Body of pancreas (tissue), 4 donors: ENCODE data around the gene OLFML1. TPM values are rescaled to one million over a fixed set of nuclear protein-coding genes. Genes with fewer than 3 reads are reported as not detected.

ENCODE experiments used
- ATAC-seq: fragments of 150-250 bp; one replicate; pipeline ENCODE4 v1.9.1; 2016
- DNase-seq, 4 donors: peaks; one replicate each; pipeline ENCODE4 v3.0.0-alpha.2; 2019
- H3K27ac ChIP-seq, 4 donors: fragments of 200-600 bp; sonication (generic); 1 replicate in 3 of 4; 2 replicates in 1 of 4; pipeline versions ENCODE4 v1.5.1 to v1.6.1; 2016 to 2019; ENCODE audit warnings: mild to moderate bottlenecking in 1 of 4, mixed read lengths in 1 of 4, moderate library complexity in 1 of 4
- H3K27me3 ChIP-seq, 2 donors: fragments of 200-600 bp; sonication (generic); one replicate each; pipeline ENCODE4 v1.6.0; 2016; ENCODE audit warnings: mild to moderate bottlenecking in 1 of 2
- H3K36me3 ChIP-seq, 2 donors: fragments of 200-600 bp; sonication (generic); replicated peaks in 1 of 2; 2 replicates each; pipeline ENCODE4 v1.5.1; 2016; ENCODE audit warnings: low read depth in 2 of 2; ENCODE audit not compliant: insufficient read depth in 1 of 2
- H3K4me1 ChIP-seq: fragments of 200-600 bp; sonication (generic); one replicate; pipeline ENCODE4 v1.6.0; 2016
- H3K4me3 ChIP-seq, 2 donors: fragments of 200-600 bp; sonication (generic); 1 replicate in 1 of 2; 2 replicates in 1 of 2; pipeline ENCODE4 v1.5.1; 2016 to 2019
- H3K9me3 ChIP-seq, 3 donors: fragments of 200-600 bp; sonication (generic); 1 replicate in 2 of 3; 2 replicates in 1 of 3; pipeline ENCODE4 v1.5.1; 2016
- POLR2A ChIP-seq, 3 donors: fragments of 450-650 bp; IDR thresholded peaks; one replicate each; pipeline ENCODE4 v1.6.1; 2016; ENCODE audit warnings: antibody characterized with exemption in 3 of 3, mild to moderate bottlenecking in 2 of 3
- WGBS, 2 donors: methylation state at CpG; one replicate each; pipeline ENCODE4 v1.1.5; 2017; 5-methylcytosine and 5-hydroxymethylcytosine counted together
- intact Hi-C: fragments of 100-400 bp; cut with DNase I; formaldehyde crosslinking; loops from one replicate; pipeline ENCODE4 v1.15.1; 2023
- total RNA-seq, 2 donors: library from RNA; depleted of rRNA; stranded (reverse); fragments of >200 nt; gene quantifications; one replicate each; pipeline ENCODE4 v1.1.0, GENCODE V29; 2016
- TF ChIP-seq, protein P1 (sequence below), 7 experiments: fragments of 450-650 bp in 4 of 7; fragments of 200-600 bp in 3 of 7; sonication (generic) in 3 of 7; IDR thresholded peaks; one replicate each; pipeline ENCODE4 v1.5.1; 2016 to 2019; ENCODE audit warnings: antibody characterized with exemption in 7 of 7

OLFML1 gene
- total RNA-seq, 2 donors from 2014 or later: 2.3 to 3.6 TPM

- H3K27ac ChIP-seq: no peak overlapping the region
- TF ChIP-seq, protein P1, sequence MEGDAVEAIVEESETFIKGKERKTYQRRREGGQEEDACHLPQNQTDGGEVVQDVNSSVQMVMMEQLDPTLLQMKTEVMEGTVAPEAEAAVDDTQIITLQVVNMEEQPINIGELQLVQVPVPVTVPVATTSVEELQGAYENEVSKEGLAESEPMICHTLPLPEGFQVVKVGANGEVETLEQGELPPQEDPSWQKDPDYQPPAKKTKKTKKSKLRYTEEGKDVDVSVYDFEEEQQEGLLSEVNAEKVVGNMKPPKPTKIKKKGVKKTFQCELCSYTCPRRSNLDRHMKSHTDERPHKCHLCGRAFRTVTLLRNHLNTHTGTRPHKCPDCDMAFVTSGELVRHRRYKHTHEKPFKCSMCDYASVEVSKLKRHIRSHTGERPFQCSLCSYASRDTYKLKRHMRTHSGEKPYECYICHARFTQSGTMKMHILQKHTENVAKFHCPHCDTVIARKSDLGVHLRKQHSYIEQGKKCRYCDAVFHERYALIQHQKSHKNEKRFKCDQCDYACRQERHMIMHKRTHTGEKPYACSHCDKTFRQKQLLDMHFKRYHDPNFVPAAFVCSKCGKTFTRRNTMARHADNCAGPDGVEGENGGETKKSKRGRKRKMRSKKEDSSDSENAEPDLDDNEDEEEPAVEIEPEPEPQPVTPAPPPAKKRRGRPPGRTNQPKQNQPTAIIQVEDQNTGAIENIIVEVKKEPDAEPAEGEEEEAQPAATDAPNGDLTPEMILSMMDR (IDR thresholded peaks at IDR 0.05): no peak
- no peak for TF ChIP-seq POLR2A (IDR thresholded peaks at IDR 0.05)
- no peaks in the 10 kb centered on the region for H3K27me3 ChIP-seq
- DNase-seq: no peak
- H3K4me1 ChIP-seq: no peaks in the 10 kb centered on the region
- H3K36me3 ChIP-seq: no peaks in the 10 kb centered on the region
- no peak for ATAC-seq
- H3K4me3 ChIP-seq: no peak overlapping the region
- no peaks in the 10 kb centered on the region for H3K9me3 ChIP-seq
- intact Hi-C loops: no loop called here
- WGBS, 2 donors: 87 to 90% methylated on average over 5 of the region's 5 CpGs
Observed at GRCh38 chr11:7469351-7469865, 15.9 kb upstream of the OLFML1 start.

DNA sequence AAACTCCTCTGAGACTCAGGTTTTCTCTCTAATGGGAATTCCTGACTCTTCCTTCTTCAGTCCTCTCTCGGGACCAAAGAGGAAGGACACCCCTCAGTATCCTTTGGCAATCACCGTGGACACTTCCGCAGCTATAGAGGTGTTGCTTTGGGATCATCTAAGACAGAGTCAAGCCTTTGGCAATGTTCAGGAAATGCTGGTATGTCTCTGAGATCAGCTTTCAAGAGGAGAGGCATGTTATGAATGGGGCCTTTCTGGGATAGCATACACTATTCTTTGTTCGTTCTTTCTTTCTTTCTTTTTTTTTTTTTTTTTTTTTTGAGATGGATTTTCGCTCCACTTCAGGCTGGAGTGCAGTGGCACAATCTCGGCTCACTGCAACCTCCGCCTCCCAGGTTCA lies 14.2 kb upstream of the OLFML1 start:
- no peaks in the 10 kb centered on the region for H3K4me1 ChIP-seq
- H3K36me3 ChIP-seq: no peaks in the 10 kb centered on the region
- 85 to 94% methylated on average over 7 of the region's 7 CpGs for WGBS, 2 donors
- intact Hi-C loops: no loop called here
- H3K27me3 ChIP-seq: no peaks in the 10 kb centered on the region
- TF ChIP-seq POLR2A (IDR thresholded peaks at IDR 0.05): no peak
- TF ChIP-seq, protein P1 (IDR thresholded peaks at IDR 0.05): no peak
- ATAC-seq (no peak), DNase-seq (no peak)
- H3K4me3 ChIP-seq: no peak overlapping the region
- H3K27ac ChIP-seq: no peak overlapping the region
- H3K9me3 ChIP-seq: no peaks in the 10 kb centered on the region

- Histone ChIP-seq H3K4me3 (no peak overlapping the region), H3K9me3 (no peaks in the 10 kb centered on the region), H3K4me1 (no peaks in the 10 kb centered on the region), H3K36me3 (no peaks in the 10 kb centered on the region), H3K27me3 (no peaks in the 10 kb centered on the region), H3K27ac (no peak overlapping the region)
- 36% methylated on average over 1 of the region's 1 CpG; no CpG with 5 or more reads in 1 of the 2 donors for WGBS, 2 donors
- no peak for ATAC-seq
- intact Hi-C loops: no loop called here
- no peak for TF ChIP-seq POLR2A (IDR thresholded peaks at IDR 0.05)
- TF ChIP-seq, protein P1 (IDR thresholded peaks at IDR 0.05): no peak
- no peak for DNase-seq
Observed at GRCh38 chr11:7473717-7474116, 11.6 kb upstream of the OLFML1 start.

- H3K9me3 ChIP-seq: no peaks in the 10 kb centered on the region
- H3K4me1 ChIP-seq: no peaks in the 10 kb centered on the region
- intact Hi-C loops: no loop called here
- no peak overlapping the region for H3K27ac ChIP-seq
- DNase-seq: no peak
- 43 to 57% methylated on average over 2 of the region's 2 CpGs for WGBS, 2 donors
- H3K4me3 ChIP-seq: no peak overlapping the region
- TF ChIP-seq, protein P1 (IDR thresholded peaks at IDR 0.05): no peak
- no peak for TF ChIP-seq POLR2A (IDR thresholded peaks at IDR 0.05)
- no peak for ATAC-seq
- H3K36me3 ChIP-seq: no peaks in the 10 kb centered on the region
- no peaks in the 10 kb centered on the region for H3K27me3 ChIP-seq
Observed at GRCh38 chr11:7480113-7480512, 5.2 kb upstream of the OLFML1 start.

DNA sequence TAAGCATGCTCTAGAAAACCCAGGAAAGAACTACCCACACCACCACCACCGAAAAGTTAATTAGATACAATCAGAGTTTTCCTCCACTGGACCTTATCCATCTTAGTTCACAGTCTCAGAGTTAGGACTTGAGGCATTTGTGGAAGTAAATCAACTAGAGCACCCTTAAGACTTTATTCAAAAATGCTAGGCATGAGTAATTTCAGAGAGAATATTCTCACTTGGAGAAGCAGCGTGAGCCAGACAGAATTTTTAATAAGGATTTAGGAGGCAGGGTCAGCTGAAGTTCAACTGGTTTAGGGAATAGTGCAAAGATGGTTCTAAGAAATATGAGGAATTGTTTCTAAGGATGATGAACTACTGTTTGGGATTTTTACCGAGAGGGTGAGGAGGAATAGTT lies 1.2 kb upstream of the OLFML1 start:
- H3K27me3 ChIP-seq: no peaks in the 10 kb centered on the region
- intact Hi-C loops: no loop called here
- TF ChIP-seq, protein P1 (IDR thresholded peaks at IDR 0.05): no peak
- TF ChIP-seq POLR2A (IDR thresholded peaks at IDR 0.05): no peak
- ATAC-seq (no peak), DNase-seq (no peak)
- no peak overlapping the region for H3K4me3 ChIP-seq
- H3K4me1 ChIP-seq: peaks cover 4% of the 10 kb centered on the region
- H3K9me3 ChIP-seq: no peaks in the 10 kb centered on the region
- no peaks in the 10 kb centered on the region for H3K36me3 ChIP-seq
- 84 to 85% methylated on average over 3 of the region's 3 CpGs for WGBS, 2 donors
- no peak overlapping the region for H3K27ac ChIP-seq
